ENCODE data around the gene EPB41L1. TPM values are rescaled to one million over a fixed set of nuclear protein-coding genes. Genes with fewer than 3 reads are reported as not detected.

Gene EPB41L1
- total and polyA plus RNA-seq, 2 experiments from 2014 or later: 24.1 to 48.7 TPM

DNA sequence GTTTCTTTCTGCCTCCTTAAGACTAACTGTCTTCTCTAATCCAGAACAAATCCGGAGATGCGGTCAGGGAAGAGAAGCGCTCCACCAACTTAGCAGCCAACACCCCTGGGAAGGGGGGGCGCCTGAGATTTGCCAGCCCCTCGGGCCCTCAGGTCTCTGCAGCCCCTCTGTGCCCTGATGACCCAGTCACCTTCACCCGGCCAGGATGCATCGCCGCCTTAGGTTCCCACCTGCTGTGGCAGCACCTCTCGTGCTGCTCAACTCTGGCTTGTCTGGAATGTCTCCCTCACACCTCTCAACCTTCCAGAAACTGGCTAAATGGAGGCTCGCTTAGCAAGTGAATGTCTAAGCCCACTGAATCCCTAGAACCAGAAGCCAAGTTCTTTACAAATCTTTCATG is 53.7 kb downstream of the EPB41L1 start:
- peaks cover 6% of the 10 kb centered on the region for H3K27me3 Mint-ChIP-seq (ENCODE audit: insufficient read depth, low read depth, poor library complexity)
- Histone ChIP-seq H3K79me2 (replicated peaks; ENCODE audit: insufficient read depth) (no peaks in the 10 kb centered on the region), H3K36me3 (ENCODE audit: insufficient read depth) (no peaks in the 10 kb centered on the region), H2AFZ (no peak overlapping the region), H3K9me2 (ENCODE audit: insufficient read depth) (no peaks in the 10 kb centered on the region), H3F3A (replicated peaks; ENCODE audit: low read depth) (no peaks in the 10 kb centered on the region), H3K27ac (ENCODE audit: low read depth) (no peak overlapping the region), H4K20me1 (replicated peaks; ENCODE audit: insufficient read depth) (no peaks in the 10 kb centered on the region), H3K27me3 (ENCODE audit: insufficient read depth) (no peaks in the 10 kb centered on the region), H3K4me1 (ENCODE audit: insufficient read depth) (no peaks in the 10 kb centered on the region), H3K4me3 (no peak overlapping the region), H3K4me2 (no peak overlapping the region)
- peaks cover 5% of the 10 kb centered on the region; the same call in 1 of the 3 replicates for H3K36me3 Mint-ChIP-seq (ENCODE audit: low read depth)
- no peak for DNase-seq (ENCODE audit: low spot score)
- no peaks in the 10 kb centered on the region for H3K9me3 Mint-ChIP-seq
- TF ChIP-seq CREB1 (CRISPR knock-in tag; IDR thresholded peaks at IDR 0.05; ENCODE audit: low read depth) (no peak), EZH2 (IDR thresholded peaks at IDR 0.05; ENCODE audit: low read depth, unreplicated experiment) (no peak), STAT1 (IDR thresholded peaks at IDR 0.05; ENCODE audit: unreplicated experiment) (no peak), EZH2phosphoT487 (IDR thresholded peaks at IDR 0.05; ENCODE audit: unreplicated experiment) (no peak), POLR2AphosphoS5 (IDR thresholded peaks at IDR 0.05; ENCODE audit: low read depth) (no peak), NANOG (IDR thresholded peaks at IDR 0.05; ENCODE audit: borderline replicate concordance) (no peak), ZNF114 (CRISPR knock-in tag; IDR thresholded peaks at IDR 0.05) (no peak), JUNB (IDR thresholded peaks at IDR 0.05; ENCODE audit: unreplicated experiment) (no peak), ZNF331 (CRISPR knock-in tag; IDR thresholded peaks at IDR 0.05; ENCODE audit: low read depth) (no peak)
- TF ChIP-seq, protein P1, sequence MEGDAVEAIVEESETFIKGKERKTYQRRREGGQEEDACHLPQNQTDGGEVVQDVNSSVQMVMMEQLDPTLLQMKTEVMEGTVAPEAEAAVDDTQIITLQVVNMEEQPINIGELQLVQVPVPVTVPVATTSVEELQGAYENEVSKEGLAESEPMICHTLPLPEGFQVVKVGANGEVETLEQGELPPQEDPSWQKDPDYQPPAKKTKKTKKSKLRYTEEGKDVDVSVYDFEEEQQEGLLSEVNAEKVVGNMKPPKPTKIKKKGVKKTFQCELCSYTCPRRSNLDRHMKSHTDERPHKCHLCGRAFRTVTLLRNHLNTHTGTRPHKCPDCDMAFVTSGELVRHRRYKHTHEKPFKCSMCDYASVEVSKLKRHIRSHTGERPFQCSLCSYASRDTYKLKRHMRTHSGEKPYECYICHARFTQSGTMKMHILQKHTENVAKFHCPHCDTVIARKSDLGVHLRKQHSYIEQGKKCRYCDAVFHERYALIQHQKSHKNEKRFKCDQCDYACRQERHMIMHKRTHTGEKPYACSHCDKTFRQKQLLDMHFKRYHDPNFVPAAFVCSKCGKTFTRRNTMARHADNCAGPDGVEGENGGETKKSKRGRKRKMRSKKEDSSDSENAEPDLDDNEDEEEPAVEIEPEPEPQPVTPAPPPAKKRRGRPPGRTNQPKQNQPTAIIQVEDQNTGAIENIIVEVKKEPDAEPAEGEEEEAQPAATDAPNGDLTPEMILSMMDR (conservative IDR thresholded peaks at IDR 0.05; ENCODE audit: low read depth in 2 of 2): no peak
- TF ChIP-seq, protein P2, sequence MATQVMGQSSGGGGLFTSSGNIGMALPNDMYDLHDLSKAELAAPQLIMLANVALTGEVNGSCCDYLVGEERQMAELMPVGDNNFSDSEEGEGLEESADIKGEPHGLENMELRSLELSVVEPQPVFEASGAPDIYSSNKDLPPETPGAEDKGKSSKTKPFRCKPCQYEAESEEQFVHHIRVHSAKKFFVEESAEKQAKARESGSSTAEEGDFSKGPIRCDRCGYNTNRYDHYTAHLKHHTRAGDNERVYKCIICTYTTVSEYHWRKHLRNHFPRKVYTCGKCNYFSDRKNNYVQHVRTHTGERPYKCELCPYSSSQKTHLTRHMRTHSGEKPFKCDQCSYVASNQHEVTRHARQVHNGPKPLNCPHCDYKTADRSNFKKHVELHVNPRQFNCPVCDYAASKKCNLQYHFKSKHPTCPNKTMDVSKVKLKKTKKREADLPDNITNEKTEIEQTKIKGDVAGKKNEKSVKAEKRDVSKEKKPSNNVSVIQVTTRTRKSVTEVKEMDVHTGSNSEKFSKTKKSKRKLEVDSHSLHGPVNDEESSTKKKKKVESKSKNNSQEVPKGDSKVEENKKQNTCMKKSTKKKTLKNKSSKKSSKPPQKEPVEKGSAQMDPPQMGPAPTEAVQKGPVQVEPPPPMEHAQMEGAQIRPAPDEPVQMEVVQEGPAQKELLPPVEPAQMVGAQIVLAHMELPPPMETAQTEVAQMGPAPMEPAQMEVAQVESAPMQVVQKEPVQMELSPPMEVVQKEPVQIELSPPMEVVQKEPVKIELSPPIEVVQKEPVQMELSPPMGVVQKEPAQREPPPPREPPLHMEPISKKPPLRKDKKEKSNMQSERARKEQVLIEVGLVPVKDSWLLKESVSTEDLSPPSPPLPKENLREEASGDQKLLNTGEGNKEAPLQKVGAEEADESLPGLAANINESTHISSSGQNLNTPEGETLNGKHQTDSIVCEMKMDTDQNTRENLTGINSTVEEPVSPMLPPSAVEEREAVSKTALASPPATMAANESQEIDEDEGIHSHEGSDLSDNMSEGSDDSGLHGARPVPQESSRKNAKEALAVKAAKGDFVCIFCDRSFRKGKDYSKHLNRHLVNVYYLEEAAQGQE (IDR thresholded peaks at IDR 0.05; ENCODE audit: unreplicated experiment): no peak
- TF ChIP-seq, protein P3, sequence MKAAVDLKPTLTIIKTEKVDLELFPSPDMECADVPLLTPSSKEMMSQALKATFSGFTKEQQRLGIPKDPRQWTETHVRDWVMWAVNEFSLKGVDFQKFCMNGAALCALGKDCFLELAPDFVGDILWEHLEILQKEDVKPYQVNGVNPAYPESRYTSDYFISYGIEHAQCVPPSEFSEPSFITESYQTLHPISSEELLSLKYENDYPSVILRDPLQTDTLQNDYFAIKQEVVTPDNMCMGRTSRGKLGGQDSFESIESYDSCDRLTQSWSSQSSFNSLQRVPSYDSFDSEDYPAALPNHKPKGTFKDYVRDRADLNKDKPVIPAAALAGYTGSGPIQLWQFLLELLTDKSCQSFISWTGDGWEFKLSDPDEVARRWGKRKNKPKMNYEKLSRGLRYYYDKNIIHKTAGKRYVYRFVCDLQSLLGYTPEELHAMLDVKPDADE (IDR thresholded peaks at IDR 0.05): no peak
- TF ChIP-seq, protein P4, sequence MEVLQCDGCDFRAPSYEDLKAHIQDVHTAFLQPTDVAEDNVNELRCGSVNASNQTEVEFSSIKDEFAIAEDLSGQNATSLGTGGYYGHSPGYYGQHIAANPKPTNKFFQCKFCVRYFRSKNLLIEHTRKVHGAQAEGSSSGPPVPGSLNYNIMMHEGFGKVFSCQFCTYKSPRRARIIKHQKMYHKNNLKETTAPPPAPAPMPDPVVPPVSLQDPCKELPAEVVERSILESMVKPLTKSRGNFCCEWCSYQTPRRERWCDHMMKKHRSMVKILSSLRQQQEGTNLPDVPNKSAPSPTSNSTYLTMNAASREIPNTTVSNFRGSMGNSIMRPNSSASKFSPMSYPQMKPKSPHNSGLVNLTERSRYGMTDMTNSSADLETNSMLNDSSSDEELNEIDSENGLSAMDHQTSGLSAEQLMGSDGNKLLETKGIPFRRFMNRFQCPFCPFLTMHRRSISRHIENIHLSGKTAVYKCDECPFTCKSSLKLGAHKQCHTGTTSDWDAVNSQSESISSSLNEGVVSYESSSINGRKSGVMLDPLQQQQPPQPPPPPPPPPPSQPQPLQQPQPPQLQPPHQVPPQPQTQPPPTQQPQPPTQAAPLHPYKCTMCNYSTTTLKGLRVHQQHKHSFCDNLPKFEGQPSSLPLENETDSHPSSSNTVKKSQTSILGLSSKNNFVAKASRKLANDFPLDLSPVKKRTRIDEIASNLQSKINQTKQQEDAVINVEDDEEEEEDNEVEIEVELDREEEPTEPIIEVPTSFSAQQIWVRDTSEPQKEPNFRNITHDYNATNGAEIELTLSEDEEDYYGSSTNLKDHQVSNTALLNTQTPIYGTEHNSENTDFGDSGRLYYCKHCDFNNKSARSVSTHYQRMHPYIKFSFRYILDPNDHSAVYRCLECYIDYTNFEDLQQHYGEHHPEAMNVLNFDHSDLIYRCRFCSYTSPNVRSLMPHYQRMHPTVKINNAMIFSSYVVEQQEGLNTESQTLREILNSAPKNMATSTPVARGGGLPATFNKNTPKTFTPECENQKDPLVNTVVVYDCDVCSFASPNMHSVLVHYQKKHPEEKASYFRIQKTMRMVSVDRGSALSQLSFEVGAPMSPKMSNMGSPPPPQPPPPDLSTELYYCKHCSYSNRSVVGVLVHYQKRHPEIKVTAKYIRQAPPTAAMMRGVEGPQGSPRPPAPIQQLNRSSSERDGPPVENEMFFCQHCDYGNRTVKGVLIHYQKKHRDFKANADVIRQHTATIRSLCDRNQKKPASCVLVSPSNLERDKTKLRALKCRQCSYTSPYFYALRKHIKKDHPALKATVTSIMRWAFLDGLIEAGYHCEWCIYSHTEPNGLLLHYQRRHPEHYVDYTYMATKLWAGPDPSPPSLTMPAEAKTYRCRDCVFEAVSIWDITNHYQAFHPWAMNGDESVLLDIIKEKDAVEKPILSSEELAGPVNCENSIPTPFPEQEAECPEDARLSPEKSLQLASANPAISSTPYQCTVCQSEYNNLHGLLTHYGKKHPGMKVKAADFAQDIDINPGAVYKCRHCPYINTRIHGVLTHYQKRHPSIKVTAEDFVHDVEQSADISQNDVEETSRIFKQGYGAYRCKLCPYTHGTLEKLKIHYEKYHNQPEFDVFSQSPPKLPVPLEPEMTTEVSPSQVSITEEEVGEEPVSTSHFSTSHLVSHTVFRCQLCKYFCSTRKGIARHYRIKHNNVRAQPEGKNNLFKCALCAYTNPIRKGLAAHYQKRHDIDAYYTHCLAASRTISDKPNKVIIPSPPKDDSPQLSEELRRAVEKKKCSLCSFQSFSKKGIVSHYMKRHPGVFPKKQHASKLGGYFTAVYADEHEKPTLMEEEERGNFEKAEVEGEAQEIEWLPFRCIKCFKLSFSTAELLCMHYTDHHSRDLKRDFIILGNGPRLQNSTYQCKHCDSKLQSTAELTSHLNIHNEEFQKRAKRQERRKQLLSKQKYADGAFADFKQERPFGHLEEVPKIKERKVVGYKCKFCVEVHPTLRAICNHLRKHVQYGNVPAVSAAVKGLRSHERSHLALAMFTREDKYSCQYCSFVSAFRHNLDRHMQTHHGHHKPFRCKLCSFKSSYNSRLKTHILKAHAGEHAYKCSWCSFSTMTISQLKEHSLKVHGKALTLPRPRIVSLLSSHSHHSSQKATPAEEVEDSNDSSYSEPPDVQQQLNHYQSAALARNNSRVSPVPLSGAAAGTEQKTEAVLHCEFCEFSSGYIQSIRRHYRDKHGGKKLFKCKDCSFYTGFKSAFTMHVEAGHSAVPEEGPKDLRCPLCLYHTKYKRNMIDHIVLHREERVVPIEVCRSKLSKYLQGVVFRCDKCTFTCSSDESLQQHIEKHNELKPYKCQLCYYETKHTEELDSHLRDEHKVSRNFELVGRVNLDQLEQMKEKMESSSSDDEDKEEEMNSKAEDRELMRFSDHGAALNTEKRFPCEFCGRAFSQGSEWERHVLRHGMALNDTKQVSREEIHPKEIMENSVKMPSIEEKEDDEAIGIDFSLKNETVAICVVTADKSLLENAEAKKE (CRISPR knock-in tag; IDR thresholded peaks at IDR 0.05): no peak
- no peak for ATAC-seq
- H3K4me3 Mint-ChIP-seq: no peak overlapping the region
- no peak overlapping the region for H3K27ac Mint-ChIP-seq
- peaks cover under 1% of the 10 kb centered on the region; the same call in 2 of the 3 replicates for H3K4me1 Mint-ChIP-seq
